Suppressor macrophage treated with lipopolysaccharide for 1 hour (primary cell): Measurements from ENCODE around the gene PDE4D.
A peak's percentile ranks its signal among the peaks of the same experiment; 100 is the strongest.

Experiments
- DNase-seq, 3 donors: peaks; one replicate each; pipeline ENCODE4 v3.0.0-alpha.2; 2020 to 2022

PDE4D gene

GRCh38 chr5:59838067-59838466 lies 55.5 kb downstream of the PDE4D start:
- no peak for DNase-seq

DNA sequence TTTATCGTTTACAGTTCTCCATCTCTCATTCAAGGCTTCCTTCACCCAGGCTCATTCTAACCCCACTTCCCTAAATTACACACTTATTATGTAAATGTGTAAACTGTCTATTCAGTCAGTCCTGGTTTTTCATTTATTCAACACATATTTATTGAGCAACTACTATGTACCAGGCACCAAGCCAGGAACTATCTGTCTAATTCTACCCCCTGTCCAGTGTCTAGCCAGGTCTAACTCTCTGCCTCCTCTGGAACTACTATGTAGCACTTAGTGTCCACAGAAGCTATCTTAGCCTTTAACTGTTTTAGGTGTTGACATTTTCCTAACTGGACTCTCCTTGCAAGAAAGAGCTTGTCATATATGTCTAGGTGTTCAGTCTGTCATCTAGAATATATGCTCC lies 56.5 kb downstream of the PDE4D start:
- no peak for DNase-seq

DNA sequence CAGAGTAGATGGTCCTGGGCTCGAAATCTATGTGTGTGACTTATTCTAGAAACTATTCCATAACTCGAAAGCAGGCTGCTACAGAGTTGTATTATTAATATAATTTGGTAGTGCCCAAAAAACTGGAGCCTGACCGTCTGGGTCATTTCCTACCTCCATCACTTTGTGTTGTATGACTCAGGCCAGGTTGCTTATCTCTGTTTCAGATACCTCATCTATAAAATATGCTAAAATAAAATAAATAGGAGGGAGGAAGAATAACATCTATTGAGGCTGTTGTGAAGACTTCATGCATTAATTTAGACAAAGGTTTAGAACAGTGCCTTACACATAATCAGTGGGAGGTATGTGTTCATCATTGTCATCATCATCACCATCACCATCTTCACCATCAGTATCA lies 57.7 kb downstream of the PDE4D start:
- no peak for DNase-seq

DNA sequence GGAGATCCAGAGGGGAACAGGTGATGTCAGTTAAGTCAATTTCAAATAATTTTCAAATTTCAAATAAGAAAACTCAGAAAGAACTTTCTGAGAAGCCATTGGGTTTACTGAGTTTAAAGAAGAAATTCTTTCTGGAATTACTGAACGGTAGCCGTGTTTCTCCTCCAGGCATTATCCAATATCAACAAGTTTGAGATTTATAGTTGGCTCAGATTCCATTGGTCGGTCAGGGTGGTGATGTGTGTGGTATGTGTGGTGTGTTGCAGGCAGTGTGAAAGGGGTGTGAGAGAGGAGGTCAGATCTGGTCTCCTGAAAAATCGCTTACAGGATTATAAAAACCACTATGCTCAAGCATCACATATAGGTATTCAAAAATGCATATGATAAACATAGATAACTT lies 60.1 kb downstream of the PDE4D start:
- DNase-seq, result no peak

- DNase-seq, result no peak
Observed at GRCh38 chr5:59832577-59833301, 60.8 kb downstream of the PDE4D start.

DNA sequence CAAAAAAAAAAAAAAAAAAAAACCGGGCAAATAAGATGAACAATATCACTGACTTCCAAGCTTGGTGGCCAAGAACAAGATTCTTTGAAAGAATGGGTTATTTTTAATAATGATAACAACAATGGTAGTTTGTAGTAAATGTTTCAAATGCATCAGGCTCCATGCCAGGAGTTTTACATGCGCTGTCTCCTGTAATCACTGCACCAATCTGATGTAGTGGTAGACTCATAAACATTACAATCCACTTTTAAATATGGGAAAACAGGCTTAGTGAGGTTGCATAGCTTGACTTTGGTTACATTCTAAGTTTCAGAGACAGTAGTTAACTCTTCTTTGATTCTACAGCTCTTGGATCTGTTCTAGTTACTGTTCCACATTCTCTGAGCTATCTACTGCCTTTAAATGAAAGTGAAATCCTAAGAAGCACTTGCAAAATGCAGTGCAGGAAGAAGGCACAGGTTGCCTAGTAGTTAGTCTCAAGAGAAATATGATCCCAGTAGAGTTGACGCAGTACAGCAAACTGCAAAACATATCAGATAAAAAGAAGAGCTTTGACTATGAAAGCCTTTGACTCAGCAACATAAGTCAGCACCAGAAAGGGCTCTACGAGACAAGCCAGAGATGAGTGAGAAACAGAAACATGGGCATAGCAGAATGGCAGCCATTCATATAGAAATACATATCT lies 62.1 kb downstream of the PDE4D start:
- DNase-seq, result no peak

GRCh38 chr5:59830536-59831200 lies 62.9 kb downstream of the PDE4D start:
- DNase-seq, result no peak

GRCh38 chr5:59829922-59830321 lies 63.6 kb downstream of the PDE4D start:
- DNase-seq, result no peak

DNA sequence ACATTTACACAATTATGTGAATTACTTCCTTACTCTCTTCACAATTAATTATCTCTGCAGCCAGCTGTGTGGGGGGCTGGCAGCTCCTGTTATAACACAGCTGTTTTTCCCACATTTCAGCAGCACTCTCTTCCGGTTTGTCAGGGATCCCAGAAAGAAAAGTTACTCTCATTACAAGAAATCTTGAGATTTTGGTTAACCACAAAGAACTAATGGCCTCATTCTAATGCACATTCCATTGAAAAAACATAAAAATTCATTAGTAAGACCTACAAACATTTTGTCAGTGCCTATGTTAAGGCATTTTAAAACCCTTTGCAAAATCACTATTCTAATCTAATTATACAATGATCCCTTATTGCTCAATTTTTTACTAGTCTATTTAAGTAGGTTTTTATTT lies 64.1 kb downstream of the PDE4D start:
- no peak for DNase-seq

DNA sequence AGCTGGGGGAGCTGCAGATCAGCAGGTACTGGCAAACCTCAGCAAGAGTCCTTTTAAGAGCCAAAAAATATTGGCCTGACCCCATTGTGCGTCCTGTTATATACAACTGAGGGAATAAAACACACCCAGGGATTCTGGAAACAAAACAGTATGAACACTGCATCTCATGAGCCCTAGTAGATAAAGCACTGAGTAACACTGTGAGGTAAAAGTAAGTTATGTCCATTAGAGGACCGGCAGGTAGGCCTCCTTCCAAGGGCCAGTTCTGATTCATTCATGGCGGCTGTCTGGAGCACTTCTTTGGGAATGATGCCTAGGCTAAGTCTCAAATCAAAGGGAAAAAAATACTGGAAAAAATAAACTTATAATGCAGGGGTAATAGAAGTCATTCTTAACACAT lies 64.9 kb downstream of the PDE4D start:
- no peak for DNase-seq

- DNase-seq, result no peak
Observed at GRCh38 chr5:59826996-59827395, 66.5 kb downstream of the PDE4D start.

DNA sequence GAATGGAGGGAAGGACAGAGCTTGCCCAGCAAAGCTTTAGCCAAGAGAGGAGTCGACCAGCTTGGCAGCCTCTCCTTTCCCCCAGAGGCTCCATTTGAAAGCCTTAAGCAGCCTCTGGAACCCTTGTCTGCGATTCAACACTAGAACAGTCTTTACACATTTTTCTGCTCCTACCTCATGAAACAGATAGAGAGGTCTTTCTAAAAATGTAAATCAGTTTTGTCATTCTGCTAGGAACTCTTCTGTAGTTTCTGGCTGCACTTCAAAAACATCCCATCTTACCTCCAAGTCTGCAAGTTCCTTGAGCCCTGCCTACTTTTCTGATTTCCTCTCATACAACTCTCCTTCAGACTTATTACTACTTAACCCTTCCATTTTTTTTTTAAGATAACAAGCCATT lies 70.1 kb downstream of the PDE4D start:
- DNase-seq, result no peak

DNA sequence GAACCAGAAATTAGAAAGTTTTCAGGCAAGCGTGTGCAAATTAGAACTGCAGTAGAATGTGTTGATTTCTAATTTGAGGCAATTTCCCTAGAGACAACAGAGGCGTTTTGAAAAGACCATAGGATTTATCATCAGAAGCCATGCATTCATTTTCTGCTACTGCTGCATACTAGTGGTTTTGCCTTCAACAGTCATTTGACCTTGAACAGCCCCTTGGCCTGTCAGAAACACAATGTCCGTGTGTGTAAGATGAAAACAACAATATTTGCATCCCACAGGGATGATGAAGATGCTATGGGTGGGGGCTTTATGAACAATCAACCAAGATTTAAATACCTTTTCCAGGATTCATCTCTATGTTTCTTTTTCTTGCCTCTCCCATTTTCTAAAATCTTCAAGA lies 73.7 kb downstream of the PDE4D start:
- no peak for DNase-seq

GRCh38 chr5:59817536-59817935 lies 76.0 kb downstream of the PDE4D start:
- DNase-seq, result no peak

- DNase-seq, result peak; percentile 42 to 64 (median 58)
Observed at GRCh38 chr5:59816654-59817300, 76.7 kb downstream of the PDE4D start.

- no peak for DNase-seq
Observed at GRCh38 chr5:59814537-59814872, 79.0 kb downstream of the PDE4D start.

GRCh38 chr5:59813761-59814536 lies 79.6 kb downstream of the PDE4D start:
- DNase-seq, result peak; percentile 78 to 85 (median 82)

- peak; percentile 90 to 94 (median 91) for DNase-seq
Observed at GRCh38 chr5:59810041-59810440, 83.5 kb downstream of the PDE4D start.

DNA sequence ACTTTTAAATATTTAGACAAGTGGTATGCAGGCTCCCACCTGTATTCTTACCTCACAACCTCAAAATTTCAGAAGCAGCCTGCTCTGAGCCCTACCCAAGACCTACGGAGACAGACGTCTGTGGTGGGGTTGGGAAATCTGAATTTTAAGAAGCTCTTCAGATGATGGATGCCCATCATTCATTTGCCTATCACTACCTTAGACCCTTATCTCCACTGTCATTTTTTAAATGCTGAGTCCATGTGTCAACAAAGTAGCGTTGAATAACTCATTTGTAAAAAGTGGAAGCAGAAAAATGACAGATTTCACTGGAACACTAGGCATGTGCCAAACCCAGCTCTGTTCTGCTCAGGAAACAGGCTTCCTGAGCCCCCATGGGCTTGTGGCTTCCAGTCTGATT lies 85.7 kb downstream of the PDE4D start:
- no peak for DNase-seq

GRCh38 chr5:59800347-59800893 lies 93.1 kb downstream of the PDE4D start:
- DNase-seq, result no peak

DNA sequence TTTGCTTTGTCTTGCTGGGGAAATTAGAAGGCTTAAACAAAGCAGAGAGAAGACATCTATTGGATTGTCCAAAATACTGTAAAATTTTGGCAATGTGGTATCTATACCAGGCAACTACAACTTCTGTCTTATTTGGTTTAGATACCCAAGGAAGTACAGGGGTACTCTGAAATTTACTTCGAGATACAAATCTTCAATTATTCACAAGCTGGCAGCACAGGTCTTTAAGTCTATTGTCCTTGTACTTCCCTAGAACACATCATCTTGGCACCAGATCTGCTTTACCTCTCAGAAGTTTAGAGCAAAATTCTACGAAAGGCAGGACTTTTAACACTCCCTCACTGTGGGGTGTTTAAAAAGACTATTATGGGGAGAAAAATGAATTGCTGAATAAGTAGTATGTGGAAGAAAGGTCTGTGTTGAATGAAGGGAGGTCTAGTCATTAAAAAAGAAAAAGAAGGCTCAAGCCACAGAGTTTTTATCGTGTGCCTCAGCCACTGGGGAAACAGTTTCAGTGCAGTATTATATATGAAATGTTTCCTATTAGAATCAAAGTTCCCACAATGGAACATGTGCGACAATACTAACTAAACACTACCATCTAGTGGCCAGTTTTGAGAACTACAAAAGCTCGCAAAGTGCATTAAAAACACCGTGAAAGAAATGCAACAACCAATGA lies 93.7 kb downstream of the PDE4D start:
- DNase-seq, result peak; percentile 56 to 81 (median 77)
